Measurements from ENCODE around the gene UNKL.

Gene UNKL

DNA sequence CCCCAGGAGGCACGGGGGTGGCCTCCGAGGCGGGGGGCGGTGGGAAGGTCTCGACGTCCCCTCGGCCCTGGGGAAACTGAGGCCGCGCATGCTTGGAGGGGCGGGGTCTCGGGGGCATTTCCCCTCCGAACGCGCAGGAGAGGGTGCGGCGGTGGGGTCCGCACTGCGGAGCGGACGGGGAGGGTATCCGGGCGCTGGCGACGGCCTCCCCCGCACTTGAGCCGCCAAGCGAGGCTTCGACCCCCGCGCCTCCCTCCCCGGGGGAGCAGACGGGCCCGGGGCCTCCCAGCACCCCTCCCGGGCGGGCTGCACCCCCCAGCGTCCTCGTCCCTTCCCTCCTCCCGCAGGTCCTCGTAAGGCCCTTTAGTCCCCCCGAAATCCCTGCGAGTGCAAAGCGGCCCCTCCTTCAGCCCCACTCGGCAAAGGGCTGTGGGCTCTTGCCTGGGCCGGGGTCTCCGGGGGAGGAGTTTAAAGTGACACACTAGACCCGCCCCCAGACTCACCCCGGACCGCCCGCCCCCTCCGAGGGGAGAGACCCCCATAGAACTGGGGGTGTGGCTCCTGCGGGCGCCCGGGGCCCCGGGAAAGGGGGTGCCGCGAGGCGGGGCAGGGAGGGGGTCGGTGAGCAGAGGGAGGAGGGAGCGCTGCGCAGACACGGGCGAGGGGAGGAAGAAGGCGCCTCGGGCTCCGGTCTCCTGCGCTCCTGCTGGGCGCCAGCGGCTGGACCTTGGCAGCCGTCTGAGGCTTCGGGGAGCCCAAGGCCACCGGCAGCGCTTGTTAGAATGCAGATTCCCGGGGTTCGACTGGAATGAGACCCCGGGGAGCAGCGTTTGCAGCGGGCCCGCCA lies 80.4 kb downstream of the UNKL start:
- Histone ChIP-seq H3K9me3 (ENCODE audit: insufficient read depth, low read length) (peaks cover 9% of the 10 kb centered on the region; the same call in 1 of the 2 replicates), H3K9ac (ENCODE audit: insufficient read length, low read depth) (peak overlapping the region; percentile 70), H3K4me3 (ENCODE audit: insufficient read length, low read depth) (peak overlapping the region; percentile 46), H3K4me1 (ENCODE audit: insufficient read depth, insufficient read length) (peaks cover 27% of the 10 kb centered on the region), H3K36me3 (ENCODE audit: insufficient read depth, insufficient read length, low read length) (no peaks in the 10 kb centered on the region), H3K27me3 (ENCODE audit: insufficient read depth, insufficient read length) (peaks cover 53% of the 10 kb centered on the region)
- no peak for DNase-seq (ENCODE audit: low read depth, low spot score)
- TF ChIP-seq SUZ12 (IDR thresholded peaks at IDR 0.05; ENCODE audit: extremely low read depth, insufficient read depth, insufficient read length) (no peak), ZNF274 (IDR thresholded peaks at IDR 0.05; ENCODE audit: low read depth, low read length) (no peak), YY1 (IDR thresholded peaks at IDR 0.05; ENCODE audit: insufficient read depth, insufficient read length) (no peak)

DNA sequence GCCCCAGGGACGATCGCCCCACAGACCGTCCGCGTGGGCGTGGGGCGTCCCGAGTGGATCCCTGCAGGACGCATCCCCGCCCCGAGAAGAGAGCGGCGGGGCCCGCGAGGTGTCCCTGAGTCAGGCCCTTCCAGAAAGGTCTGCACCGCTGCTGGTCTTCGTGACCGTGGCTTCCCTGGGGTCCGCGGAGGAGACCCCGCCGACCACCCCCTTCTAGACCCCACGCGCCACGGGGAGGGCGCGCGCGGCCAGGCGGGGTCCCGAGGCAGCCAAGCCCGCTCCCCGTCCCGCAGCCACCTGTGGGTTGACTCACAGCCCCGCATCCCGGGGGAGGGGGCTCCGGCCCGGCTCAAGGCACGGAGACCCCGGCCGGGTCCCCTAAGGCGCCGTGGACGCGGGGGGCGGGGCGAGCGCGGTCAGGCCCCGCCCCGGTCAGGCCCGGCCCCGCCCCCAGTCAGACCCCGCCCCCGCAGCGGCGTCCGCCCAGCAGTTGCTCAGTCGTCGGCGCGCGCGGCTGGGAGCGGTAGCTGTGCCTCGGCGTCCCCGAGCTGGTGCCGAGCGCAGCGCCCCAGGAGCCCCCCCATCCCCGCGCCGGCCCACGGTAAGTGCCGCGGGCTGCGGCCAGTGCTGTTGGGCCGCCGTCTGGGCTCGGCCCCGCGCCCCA lies 81.2 kb downstream of the UNKL start, which contains the start of gene BAIAP3:
TSS of gene BAIAP3 (plus strand) at position 497 of the 664 bp plus-strand sequence. CDS start 4,905 bp downstream, outside the sequence.
- peaks cover 9% of the 10 kb centered on the region; the same call in 1 of the 2 replicates for H3K9me3 ChIP-seq (ENCODE audit: insufficient read depth, low read length)
- DNase-seq (ENCODE audit: low read depth, low spot score) = no peak
- H3K9ac ChIP-seq (ENCODE audit: insufficient read length, low read depth) = peak within 1 kb of the TSS; percentile 70
- peaks cover 53% of the 10 kb centered on the region for H3K27me3 ChIP-seq (ENCODE audit: insufficient read depth, insufficient read length)
- H3K4me1 ChIP-seq (ENCODE audit: insufficient read depth, insufficient read length) = peaks cover 25% of the 10 kb centered on the region
- H3K36me3 ChIP-seq (ENCODE audit: insufficient read depth, insufficient read length, low read length) = no peaks in the 10 kb centered on the region
- TF ChIP-seq ZNF274 (IDR thresholded peaks at IDR 0.05; ENCODE audit: low read depth, low read length) (no peak), SUZ12 (IDR thresholded peaks at IDR 0.05; ENCODE audit: extremely low read depth, insufficient read depth, insufficient read length) (peak; percentile 55), YY1 (IDR thresholded peaks at IDR 0.05; ENCODE audit: insufficient read depth, insufficient read length) (no peak)
- peak within 1 kb of the TSS; percentile 46 for H3K4me3 ChIP-seq (ENCODE audit: insufficient read length, low read depth)

DNA sequence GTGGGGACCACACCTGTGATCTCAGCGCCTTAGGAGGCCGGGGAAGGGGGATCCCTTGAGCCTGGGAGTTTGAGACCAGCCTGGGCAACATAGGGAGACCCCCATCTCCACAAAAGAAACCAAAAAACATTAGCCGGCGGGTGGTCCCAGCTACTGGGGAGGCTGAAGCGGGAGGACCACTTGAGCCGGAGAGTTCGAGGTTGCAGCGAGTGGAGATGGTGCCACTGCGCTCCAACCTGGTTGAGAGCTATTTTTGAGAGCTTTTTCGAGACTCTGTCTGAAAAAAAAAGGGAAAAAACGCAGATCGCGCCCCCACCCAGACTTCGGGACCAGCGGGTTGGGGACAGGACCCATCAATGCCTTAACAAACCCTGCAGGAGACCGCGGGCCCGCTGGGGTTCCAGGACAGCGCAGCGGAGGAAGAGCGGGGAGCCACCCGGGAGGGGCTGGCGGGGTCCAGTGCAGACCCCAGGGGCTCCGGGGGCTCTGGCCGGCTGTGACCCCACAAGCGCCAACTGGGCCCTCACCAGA lies 81.8 kb downstream of the UNKL start:
- DNase-seq (ENCODE audit: low read depth, low spot score) = no peak
- peak overlapping the region; percentile 70 for H3K9ac ChIP-seq (ENCODE audit: insufficient read length, low read depth)
- H3K4me3 ChIP-seq (ENCODE audit: insufficient read length, low read depth) = peak overlapping the region; percentile 43
- H3K4me1 ChIP-seq (ENCODE audit: insufficient read depth, insufficient read length) = peaks cover 22% of the 10 kb centered on the region
- no peaks in the 10 kb centered on the region for H3K36me3 ChIP-seq (ENCODE audit: insufficient read depth, insufficient read length, low read length)
- H3K9me3 ChIP-seq (ENCODE audit: insufficient read depth, low read length) = peaks cover 9% of the 10 kb centered on the region; the same call in 1 of the 2 replicates
- H3K27me3 ChIP-seq (ENCODE audit: insufficient read depth, insufficient read length) = peaks cover 53% of the 10 kb centered on the region
- TF ChIP-seq YY1 (IDR thresholded peaks at IDR 0.05; ENCODE audit: insufficient read depth, insufficient read length) = no peak
- TF ChIP-seq ZNF274 (IDR thresholded peaks at IDR 0.05; ENCODE audit: low read depth, low read length) = no peak
- no peak for TF ChIP-seq SUZ12 (IDR thresholded peaks at IDR 0.05; ENCODE audit: extremely low read depth, insufficient read depth, insufficient read length)

DNA sequence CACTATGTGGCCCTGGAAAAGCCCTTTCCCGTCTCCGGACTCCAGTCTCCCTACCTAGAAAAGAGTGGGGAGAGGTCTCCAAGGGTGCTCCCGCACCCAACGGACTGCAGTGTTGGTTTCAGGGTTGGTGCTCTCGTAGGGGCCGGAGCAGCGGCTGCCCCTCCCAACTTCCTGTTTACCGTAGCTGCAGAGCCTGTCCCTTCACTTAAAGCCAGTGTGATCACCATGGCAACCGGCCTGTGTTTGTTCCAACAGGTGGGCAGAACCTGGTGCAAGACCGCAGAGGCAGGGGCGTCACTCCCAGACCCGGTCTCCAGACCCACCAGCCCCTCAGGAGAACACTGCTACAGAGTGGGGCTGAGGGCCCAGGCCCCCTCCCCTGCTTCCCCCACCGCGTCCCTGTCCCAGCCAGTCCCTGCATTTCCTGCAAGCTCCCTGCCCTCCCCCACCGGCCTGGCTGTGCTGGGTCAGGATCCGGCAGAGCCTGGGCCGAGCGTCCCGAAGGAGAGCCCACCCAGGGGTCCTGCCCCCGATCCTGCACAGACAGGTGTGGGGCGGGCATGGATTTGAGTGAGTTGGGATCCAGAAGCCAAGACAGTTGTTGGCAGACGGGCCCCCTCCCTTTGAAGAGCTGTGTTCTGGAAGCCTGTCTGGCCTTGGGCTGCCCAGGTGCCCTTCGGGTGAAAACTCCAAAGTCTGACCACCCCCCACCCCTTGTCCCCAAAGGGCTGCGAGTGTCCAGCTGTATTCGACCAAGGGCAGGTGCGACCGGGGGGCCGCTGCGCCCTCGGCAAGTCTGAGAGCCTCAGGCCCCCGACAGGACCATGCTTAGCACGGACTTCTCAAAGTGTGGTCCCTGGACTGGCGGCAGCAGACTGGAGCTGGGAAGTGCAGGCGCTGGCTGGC lies 82.5 kb downstream of the UNKL start:
- Histone ChIP-seq H3K27me3 (ENCODE audit: insufficient read depth, insufficient read length) (peaks cover 52% of the 10 kb centered on the region), H3K9me3 (ENCODE audit: insufficient read depth, low read length) (peaks cover 9% of the 10 kb centered on the region; the same call in 1 of the 2 replicates), H3K9ac (ENCODE audit: insufficient read length, low read depth) (peak overlapping the region; percentile 70), H3K36me3 (ENCODE audit: insufficient read depth, insufficient read length, low read length) (no peaks in the 10 kb centered on the region), H3K4me1 (ENCODE audit: insufficient read depth, insufficient read length) (peaks cover 23% of the 10 kb centered on the region), H3K4me3 (ENCODE audit: insufficient read length, low read depth) (peak overlapping the region; percentile 43)
- DNase-seq (ENCODE audit: low read depth, low spot score) = peak; percentile 90
- TF ChIP-seq ZNF274 (IDR thresholded peaks at IDR 0.05; ENCODE audit: low read depth, low read length) (no peak), SUZ12 (IDR thresholded peaks at IDR 0.05; ENCODE audit: extremely low read depth, insufficient read depth, insufficient read length) (no peak), YY1 (IDR thresholded peaks at IDR 0.05; ENCODE audit: insufficient read depth, insufficient read length) (no peak)

DNA sequence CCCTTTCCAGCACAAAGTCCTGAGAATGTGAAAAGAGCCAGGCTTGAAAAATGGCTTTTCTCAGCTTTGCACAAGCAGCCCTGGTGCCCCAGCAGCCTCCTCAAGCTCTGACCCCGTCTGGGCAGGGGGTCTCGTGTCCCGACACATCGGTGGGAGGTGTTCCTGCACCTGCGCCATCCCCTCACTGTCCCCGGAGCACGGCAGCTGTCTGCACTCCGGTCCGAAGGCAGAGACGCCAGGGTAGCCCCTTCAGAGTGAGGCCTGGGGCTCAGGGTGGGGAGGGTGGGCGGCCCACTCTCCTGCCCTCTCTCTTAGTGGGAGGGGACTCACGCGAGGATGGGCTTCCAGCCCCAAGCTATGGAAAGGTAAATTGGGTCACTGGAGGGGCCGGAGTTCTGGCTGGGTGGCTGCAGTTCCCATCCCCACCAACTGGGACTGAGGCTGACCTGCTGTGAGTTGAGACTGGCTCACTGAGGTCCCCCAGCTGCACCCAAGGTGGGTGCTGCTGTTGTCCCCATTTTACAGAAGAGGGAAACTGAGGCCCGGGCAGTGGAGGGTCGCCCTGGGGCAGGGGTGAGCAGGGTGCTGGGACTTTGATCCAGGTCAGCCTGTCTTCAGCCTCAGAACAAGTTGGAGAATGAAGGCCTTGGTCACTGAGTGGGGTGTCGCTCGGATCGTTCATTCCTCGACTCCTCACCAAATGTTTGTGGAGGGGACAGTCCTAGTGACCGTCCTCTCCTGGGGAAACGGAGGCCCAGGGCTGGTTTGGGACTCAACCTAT lies 83.4 kb downstream of the UNKL start:
- DNase-seq (ENCODE audit: low read depth, low spot score) = no peak
- H3K27me3 ChIP-seq (ENCODE audit: insufficient read depth, insufficient read length) = peaks cover 43% of the 10 kb centered on the region
- peak overlapping the region; percentile 57 for H3K9ac ChIP-seq (ENCODE audit: insufficient read length, low read depth)
- H3K9me3 ChIP-seq (ENCODE audit: insufficient read depth, low read length) = peaks cover 9% of the 10 kb centered on the region; the same call in 1 of the 2 replicates
- TF ChIP-seq YY1 (IDR thresholded peaks at IDR 0.05; ENCODE audit: insufficient read depth, insufficient read length) = no peak
- TF ChIP-seq SUZ12 (IDR thresholded peaks at IDR 0.05; ENCODE audit: extremely low read depth, insufficient read depth, insufficient read length) = no peak
- TF ChIP-seq ZNF274 (IDR thresholded peaks at IDR 0.05; ENCODE audit: low read depth, low read length) = no peak
- H3K4me3 ChIP-seq (ENCODE audit: insufficient read length, low read depth) = no peak overlapping the region
- H3K36me3 ChIP-seq (ENCODE audit: insufficient read depth, insufficient read length, low read length) = no peaks in the 10 kb centered on the region
- peaks cover 21% of the 10 kb centered on the region for H3K4me1 ChIP-seq (ENCODE audit: insufficient read depth, insufficient read length)
